H9 (cell line): ENCODE data around the gene ECI2. TPM values are rescaled to one million over a fixed set of nuclear protein-coding genes. Genes with fewer than 3 reads are reported as not detected.

Experiments used
- DNase-seq: peaks from one replicate; pipeline ENCODE4 v3.0.0-alpha.2; 2017
- H2AFZ ChIP-seq: one replicate; pipeline ENCODE4 v1.6.1; 2013; ENCODE audit warnings: mild to moderate bottlenecking, low read length, control low read depth, moderate library complexity
- H2AK5ac ChIP-seq: 2 replicates; pipeline ENCODE4 v1.6.1; 2013; ENCODE audit warnings: low read length, control low read depth, mixed read lengths; ENCODE audit not compliant: insufficient read length
- H2BK120ac ChIP-seq: one replicate; pipeline ENCODE4 v1.6.1; 2013; ENCODE audit warnings: low read depth, mild to moderate bottlenecking, low read length, control low read depth, inconsistent platforms; ENCODE audit not compliant: poor library complexity, severe bottlenecking
- H2BK12ac ChIP-seq: 2 replicates; pipeline ENCODE4 v1.6.1; 2013; ENCODE audit warnings: low read length, control low read depth, mixed read lengths, low read depth; ENCODE audit not compliant: insufficient read length
- H2BK15ac ChIP-seq: 2 replicates; pipeline ENCODE4 v1.6.1; 2013; ENCODE audit warnings: low read depth, low read length, control low read depth
- H2BK20ac ChIP-seq: one replicate; pipeline ENCODE4 v1.6.1; 2013; ENCODE audit warnings: low read depth, mild to moderate bottlenecking, low read length, control low read depth, inconsistent platforms; ENCODE audit not compliant: poor library complexity, severe bottlenecking
- H2BK5ac ChIP-seq: 2 replicates; pipeline ENCODE4 v1.6.1; 2013; ENCODE audit warnings: low read length, control low read depth, mixed read lengths; ENCODE audit not compliant: insufficient read length
- H3K14ac ChIP-seq: 2 replicates; pipeline ENCODE4 v1.6.1; 2013; ENCODE audit warnings: low read length, control low read depth; ENCODE audit not compliant: insufficient read depth
- H3K18ac ChIP-seq: 2 replicates; pipeline ENCODE4 v1.6.1; 2013; ENCODE audit warnings: low read depth, mild to moderate bottlenecking, mixed read lengths, low read length, control low read depth; ENCODE audit not compliant: insufficient read length
- H3K23ac ChIP-seq: 2 replicates; pipeline ENCODE4 v1.6.1; 2013; ENCODE audit warnings: low read length, control low read depth, mixed read lengths, low read depth; ENCODE audit not compliant: insufficient read length
- H3K23me2 ChIP-seq: 2 replicates; pipeline ENCODE4 v1.6.1; 2013; ENCODE audit warnings: low read depth, mild to moderate bottlenecking, mixed read lengths, low read length, control low read depth; ENCODE audit not compliant: insufficient read length, poor library complexity, severe bottlenecking
- H3K27ac ChIP-seq: 2 replicates; pipeline ENCODE4 v1.5.1; 2013; ENCODE audit warnings: low read length, control low read depth, mixed read lengths, low read depth; ENCODE audit not compliant: insufficient read length
- H3K27me3 ChIP-seq: 2 replicates; pipeline ENCODE4 v1.6.1; 2013; ENCODE audit warnings: low read length, control low read depth, inconsistent platforms; ENCODE audit not compliant: insufficient read depth
- H3K4ac ChIP-seq: 2 replicates; pipeline ENCODE4 v1.6.1; 2013; ENCODE audit warnings: low read depth, mild to moderate bottlenecking, control low read depth, inconsistent platforms, low read length, moderate library complexity
- H3K4me1 ChIP-seq: 2 replicates; pipeline ENCODE4 v1.6.1; 2013; ENCODE audit warnings: low read length, control low read depth, inconsistent platforms; ENCODE audit not compliant: insufficient read depth
- H3K4me2 ChIP-seq: 2 replicates; pipeline ENCODE4 v1.6.1; 2013; ENCODE audit warnings: low read length, control low read depth, mixed read lengths; ENCODE audit not compliant: insufficient read length, insufficient read depth
- H3K56ac ChIP-seq: 2 replicates; pipeline ENCODE4 v1.6.1; 2013; ENCODE audit warnings: low read depth, mild to moderate bottlenecking, mixed read lengths, low read length, control low read depth; ENCODE audit not compliant: insufficient read length
- H3K79me1 ChIP-seq: 2 replicates; pipeline ENCODE4 v1.6.1; 2013; ENCODE audit warnings: low read depth, mild to moderate bottlenecking, moderate library complexity, low read length, control low read depth, inconsistent platforms; ENCODE audit not compliant: insufficient read depth, poor library complexity, severe bottlenecking
- H3K79me2 ChIP-seq: 2 replicates; pipeline ENCODE4 v1.6.1; 2013; ENCODE audit warnings: low read length, control low read depth, inconsistent platforms; ENCODE audit not compliant: insufficient read depth
- H3K9ac ChIP-seq: 2 replicates; pipeline ENCODE4 v1.6.1; 2013; ENCODE audit warnings: low read length, control low read depth, mixed read lengths; ENCODE audit not compliant: insufficient read length; ENCODE audit errors: extremely low read depth
- H3K9me3 ChIP-seq: one replicate; pipeline ENCODE4 v1.6.1; 2013; ENCODE audit warnings: low read depth, low read length, inconsistent platforms; ENCODE audit not compliant: control insufficient read depth
- H3T11ph ChIP-seq: one replicate; pipeline ENCODE4 v1.6.1; 2013; ENCODE audit warnings: mild to moderate bottlenecking, low read length, control low read depth, inconsistent platforms
- H4K20me1 ChIP-seq: one replicate; pipeline ENCODE4 v1.6.1; 2013; ENCODE audit not compliant: control insufficient read depth, insufficient read length, insufficient read depth
- H4K5ac ChIP-seq: 2 replicates; pipeline ENCODE4 v1.6.1; 2013; ENCODE audit warnings: low read depth, mild to moderate bottlenecking, mixed read lengths, low read length, control low read depth; ENCODE audit not compliant: insufficient read length
- H4K8ac ChIP-seq: replicated peaks from 2 replicates; pipeline ENCODE4 v1.6.1; 2013; ENCODE audit warnings: low read length, control low read depth, mixed read lengths, low read depth; ENCODE audit not compliant: insufficient read length
- H4K91ac ChIP-seq: 2 replicates; pipeline ENCODE4 v1.6.1; 2013; ENCODE audit warnings: low read depth, mild to moderate bottlenecking, moderate library complexity, mixed read lengths, low read length, control low read depth; ENCODE audit not compliant: insufficient read length
- H3K27ac Mint-ChIP-seq, 3 experiments: 2 replicates in 2 of 3; 3 replicates in 1 of 3; pipeline ENCODE4 v1.8.0; 2020 to 2021; ENCODE audit warnings: mixed read lengths in 3 of 3, mild to moderate bottlenecking in 1 of 3, moderate library complexity in 1 of 3
- H3K27me3 Mint-ChIP-seq: 2 replicates; pipeline ENCODE4 v1.8.0; 2021; ENCODE audit warnings: low read depth, mild to moderate bottlenecking, moderate library complexity, mixed read lengths
- H3K36me3 Mint-ChIP-seq, 3 experiments: 2 replicates in 2 of 3; 3 replicates in 1 of 3; pipeline ENCODE4 v1.8.0; 2020 to 2021; ENCODE audit warnings: low read depth in 3 of 3, mixed read lengths in 3 of 3; ENCODE audit not compliant: insufficient read depth in 1 of 3
- H3K4me1 Mint-ChIP-seq, 2 experiments: 2 replicates each; pipeline ENCODE4 v1.8.0; 2020; ENCODE audit warnings: mixed read lengths in 2 of 2
- H3K4me3 Mint-ChIP-seq, 2 experiments: 2 replicates in 1 of 2; 3 replicates in 1 of 2; pipeline ENCODE4 v1.8.0; 2020 to 2021; ENCODE audit warnings: mild to moderate bottlenecking in 2 of 2, mixed read lengths in 2 of 2, moderate library complexity in 1 of 2
- H3K9me3 Mint-ChIP-seq, 2 experiments: 2 replicates in 1 of 2; 3 replicates in 1 of 2; pipeline ENCODE4 v1.8.0; 2020; ENCODE audit warnings: mild to moderate bottlenecking in 2 of 2, mixed read lengths in 2 of 2, moderate library complexity in 1 of 2
- WGBS: extraction: QIAGEN DNeasy Blood & Tissue Kit; methylation state at CpG from one replicate; pipeline ENCODE4 v1.1.7; 2013; ENCODE audit warnings: missing lambda C conversion rate, low lambda C conversion rate, mixed read lengths; ENCODE audit not compliant: insufficient read length; ENCODE audit errors: extremely low coverage; 5-methylcytosine and 5-hydroxymethylcytosine counted together
- total RNA-seq: library from RNA; stranded (reverse); gene quantifications from 2 replicates; pipeline ENCODE4 v1.2.1, GENCODE V29; 2021
- TF ChIP-seq, protein P1 (sequence below): fragments of 200-600 bp; sonication (generic); conservative IDR thresholded peaks from 3 replicates; pipeline ENCODE4 v1.8.0; 2021; ENCODE audit warnings: antibody characterized with exemption, mild to moderate bottlenecking

The ECI2 gene
- total RNA-seq, 1 experiment from 2014 or later, result 67.5 TPM

- no peak overlapping the region for H3K56ac ChIP-seq
- H3K79me2 ChIP-seq, result no peaks in the 10 kb centered on the region
- no peak overlapping the region for H2BK15ac ChIP-seq
- no peak overlapping the region for H3K18ac ChIP-seq
- no peaks in the 10 kb centered on the region for H3K79me1 ChIP-seq
- no peaks in the 10 kb centered on the region for H3K27me3 Mint-ChIP-seq
- no peaks in the 10 kb centered on the region for H3K9me3 ChIP-seq
- whole genome bisulfite sequencing, result no CpG with 5 or more reads among the region's 2 CpGs
- H3K4ac ChIP-seq, result no peak overlapping the region
- no peak for DNase-seq
- H2BK5ac ChIP-seq, result no peak overlapping the region
- H3K23me2 ChIP-seq, result no peaks in the 10 kb centered on the region
- H2BK20ac ChIP-seq, result no peak overlapping the region
- H2BK120ac ChIP-seq, result no peak overlapping the region
- H3K4me1 ChIP-seq, result no peaks in the 10 kb centered on the region
- no peaks in the 10 kb centered on the region for H4K20me1 ChIP-seq
- H3K4me3 Mint-ChIP-seq, result no peak overlapping the region
- H4K8ac ChIP-seq, result no peak overlapping the region
- peaks cover 5 to 6% of the 10 kb centered on the region in 2 experiments; a peak in 3 of 4 replicates for H3K4me1 Mint-ChIP-seq
- no peaks in the 10 kb centered on the region for H3K27me3 ChIP-seq
- no peak overlapping the region for H4K5ac ChIP-seq
- H2BK12ac ChIP-seq, result no peak overlapping the region
- no peak overlapping the region for H3K9ac ChIP-seq
- H4K91ac ChIP-seq, result no peak overlapping the region
- no peak overlapping the region for H3K27ac Mint-ChIP-seq
- no peak overlapping the region for H3K23ac ChIP-seq
- no peak overlapping the region for H2AK5ac ChIP-seq
- H2AFZ ChIP-seq, result no peak overlapping the region
- no peak overlapping the region for H3K27ac ChIP-seq
- H3T11ph ChIP-seq, result no peak overlapping the region
- H3K9me3 Mint-ChIP-seq, result peaks cover 6 to 7% of the 10 kb centered on the region in 2 experiments; a peak in 2 of 5 replicates
- H3K14ac ChIP-seq, result no peak overlapping the region
- H3K4me2 ChIP-seq, result no peak overlapping the region
- H3K36me3 Mint-ChIP-seq, result 0 out of 7 replicates have a peak, but pooled peaks cover 0 to 1% (median 0%) of the 10 kb centered on the region in 3 experiments
- TF ChIP-seq, protein P1, sequence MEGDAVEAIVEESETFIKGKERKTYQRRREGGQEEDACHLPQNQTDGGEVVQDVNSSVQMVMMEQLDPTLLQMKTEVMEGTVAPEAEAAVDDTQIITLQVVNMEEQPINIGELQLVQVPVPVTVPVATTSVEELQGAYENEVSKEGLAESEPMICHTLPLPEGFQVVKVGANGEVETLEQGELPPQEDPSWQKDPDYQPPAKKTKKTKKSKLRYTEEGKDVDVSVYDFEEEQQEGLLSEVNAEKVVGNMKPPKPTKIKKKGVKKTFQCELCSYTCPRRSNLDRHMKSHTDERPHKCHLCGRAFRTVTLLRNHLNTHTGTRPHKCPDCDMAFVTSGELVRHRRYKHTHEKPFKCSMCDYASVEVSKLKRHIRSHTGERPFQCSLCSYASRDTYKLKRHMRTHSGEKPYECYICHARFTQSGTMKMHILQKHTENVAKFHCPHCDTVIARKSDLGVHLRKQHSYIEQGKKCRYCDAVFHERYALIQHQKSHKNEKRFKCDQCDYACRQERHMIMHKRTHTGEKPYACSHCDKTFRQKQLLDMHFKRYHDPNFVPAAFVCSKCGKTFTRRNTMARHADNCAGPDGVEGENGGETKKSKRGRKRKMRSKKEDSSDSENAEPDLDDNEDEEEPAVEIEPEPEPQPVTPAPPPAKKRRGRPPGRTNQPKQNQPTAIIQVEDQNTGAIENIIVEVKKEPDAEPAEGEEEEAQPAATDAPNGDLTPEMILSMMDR, result no peak
Measured at GRCh38 chr6:4107873-4108272, 27.5 kb downstream of the ECI2 start.
